ENCODE data around the gene C14orf132. TPM values are rescaled to one million over a fixed set of nuclear protein-coding genes. Genes with fewer than 3 reads are reported as not detected.

C14orf132 gene
- total RNA-seq, 4 donors from 2014 or later = 3.5 to 6.4 (median 5.0) TPM

GRCh38 chr14:96053248-96053599 lies 14.1 kb downstream of the C14orf132 start:
- Histone ChIP-seq H3K27me3 (no peaks in the 10 kb centered on the region), H3K4me1 (peaks cover 0 to 9% (median 5%) of the 10 kb centered on the region in 4 donors), H3K4me3 (no peak overlapping the region), H3K9me3 (no peaks in the 10 kb centered on the region), H3K27ac (peak overlapping the region; percentile 51 to 80 (median 74)), H3K36me3 (no peaks in the 10 kb centered on the region)
- DNase-seq = no peak
- intact Hi-C loops (cut with DNase I; ENCODE audit: low total_unique reads) = no loop called here
- in situ Hi-C loops (cut with MboI; ENCODE audit: low pct_ligation_motif_present in 1 of 4, low pct_unique_long_range_greater_than_20kb in 1 of 4, low sequenced_read_pairs in 3 of 4) = no loop called here
- WGBS, 2 donors (ENCODE audit: low coverage in 1 of 2) = 78% methylated on average over 5 of the region's 5 CpGs; no CpG with 5 or more reads in 1 of the 2 donors
- TF ChIP-seq POLR2A (IDR thresholded peaks at IDR 0.05) (no peak), EP300 (IDR thresholded peaks at IDR 0.05; ENCODE audit: low read depth) (no peak), POLR2AphosphoS5 (IDR thresholded peaks at IDR 0.05) (no peak)
- TF ChIP-seq, protein P1, sequence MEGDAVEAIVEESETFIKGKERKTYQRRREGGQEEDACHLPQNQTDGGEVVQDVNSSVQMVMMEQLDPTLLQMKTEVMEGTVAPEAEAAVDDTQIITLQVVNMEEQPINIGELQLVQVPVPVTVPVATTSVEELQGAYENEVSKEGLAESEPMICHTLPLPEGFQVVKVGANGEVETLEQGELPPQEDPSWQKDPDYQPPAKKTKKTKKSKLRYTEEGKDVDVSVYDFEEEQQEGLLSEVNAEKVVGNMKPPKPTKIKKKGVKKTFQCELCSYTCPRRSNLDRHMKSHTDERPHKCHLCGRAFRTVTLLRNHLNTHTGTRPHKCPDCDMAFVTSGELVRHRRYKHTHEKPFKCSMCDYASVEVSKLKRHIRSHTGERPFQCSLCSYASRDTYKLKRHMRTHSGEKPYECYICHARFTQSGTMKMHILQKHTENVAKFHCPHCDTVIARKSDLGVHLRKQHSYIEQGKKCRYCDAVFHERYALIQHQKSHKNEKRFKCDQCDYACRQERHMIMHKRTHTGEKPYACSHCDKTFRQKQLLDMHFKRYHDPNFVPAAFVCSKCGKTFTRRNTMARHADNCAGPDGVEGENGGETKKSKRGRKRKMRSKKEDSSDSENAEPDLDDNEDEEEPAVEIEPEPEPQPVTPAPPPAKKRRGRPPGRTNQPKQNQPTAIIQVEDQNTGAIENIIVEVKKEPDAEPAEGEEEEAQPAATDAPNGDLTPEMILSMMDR (IDR thresholded peaks at IDR 0.05) = no peak

DNA sequence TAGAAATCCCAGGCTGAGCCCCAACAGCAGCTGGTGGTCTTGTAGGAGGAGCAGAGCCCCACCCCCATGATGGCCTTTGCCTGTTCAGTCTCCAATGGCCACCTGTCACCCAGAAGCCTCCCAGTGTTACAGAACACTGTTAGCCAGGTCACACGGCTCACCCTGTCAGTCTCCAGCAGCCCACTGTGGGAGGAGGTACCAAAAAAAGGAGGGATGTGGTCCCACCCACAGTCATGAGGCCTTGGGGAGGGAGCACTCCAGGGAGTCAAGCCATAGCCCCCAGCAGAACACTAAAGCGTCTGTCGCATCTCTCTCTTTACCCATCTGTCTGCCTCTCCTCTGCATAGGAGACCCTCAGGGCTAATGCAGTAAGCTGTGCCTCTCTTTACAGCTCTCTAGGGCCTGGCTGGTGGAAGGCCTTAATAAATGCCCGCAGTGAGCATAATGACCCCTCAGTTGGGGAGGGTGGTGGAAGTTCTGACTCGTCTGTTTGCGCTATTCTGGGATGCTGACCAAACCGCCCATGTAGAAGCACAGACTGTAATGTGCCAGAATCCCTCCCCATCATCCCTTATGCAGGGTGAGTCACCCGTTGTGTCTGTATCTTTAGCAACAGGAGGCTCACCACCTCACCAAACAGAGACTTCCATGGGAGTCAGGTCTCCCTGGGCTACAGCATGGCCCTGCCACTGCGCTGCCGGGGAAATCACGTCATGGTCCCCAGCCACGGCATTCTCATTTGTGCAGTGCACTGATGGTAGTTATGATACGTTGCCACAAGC lies 14.6 kb downstream of the C14orf132 start:
- intact Hi-C loops (cut with DNase I; ENCODE audit: low total_unique reads) = no loop called here
- TF ChIP-seq POLR2A (IDR thresholded peaks at IDR 0.05) (no peak), POLR2AphosphoS5 (IDR thresholded peaks at IDR 0.05) (peak in 2 of 3 donors; percentile 61 to 72), EP300 (IDR thresholded peaks at IDR 0.05; ENCODE audit: low read depth) (peak; percentile 23)
- TF ChIP-seq, protein P1 (IDR thresholded peaks at IDR 0.05) = no peak
- 56% methylated on average over 13 of the region's 13 CpGs; no CpG with 5 or more reads in 1 of the 2 donors for WGBS, 2 donors (ENCODE audit: low coverage in 1 of 2)
- H3K27ac ChIP-seq = peak overlapping the region; percentile 51 to 80 (median 74)
- no peaks in the 10 kb centered on the region for H3K9me3 ChIP-seq
- DNase-seq = peak; percentile 41
- peaks cover 0 to 9% (median 5%) of the 10 kb centered on the region in 4 donors for H3K4me1 ChIP-seq
- no peak overlapping the region for H3K4me3 ChIP-seq
- H3K36me3 ChIP-seq = no peaks in the 10 kb centered on the region
- in situ Hi-C loops (cut with MboI; ENCODE audit: low pct_ligation_motif_present in 1 of 4, low pct_unique_long_range_greater_than_20kb in 1 of 4, low sequenced_read_pairs in 3 of 4) = no loop called here
- no peaks in the 10 kb centered on the region for H3K27me3 ChIP-seq

DNA sequence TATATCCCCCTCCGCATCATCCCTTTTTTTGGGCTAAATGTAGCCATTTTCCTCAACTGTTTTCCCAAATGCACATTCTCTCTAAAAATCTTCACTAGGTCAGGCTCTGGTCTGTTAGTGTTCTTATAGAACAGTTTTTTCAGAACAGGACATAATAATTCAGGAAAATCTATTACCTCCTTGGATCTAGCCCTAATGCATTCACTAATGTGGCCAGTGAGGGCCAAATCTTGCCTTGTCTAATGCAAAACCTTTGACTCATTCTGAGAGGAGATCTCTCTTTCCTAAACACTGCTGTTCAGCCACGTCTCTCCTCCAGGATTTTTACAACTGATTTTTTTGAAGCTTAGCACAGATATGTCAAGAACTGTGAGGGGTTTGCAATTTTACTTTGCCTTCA lies 15.5 kb downstream of the C14orf132 start:
- DNase-seq = no peak
- Histone ChIP-seq H3K36me3 (no peaks in the 10 kb centered on the region), H3K27me3 (no peaks in the 10 kb centered on the region), H3K4me1 (peaks cover 0 to 9% (median 5%) of the 10 kb centered on the region in 4 donors), H3K4me3 (no peak overlapping the region), H3K9me3 (no peaks in the 10 kb centered on the region), H3K27ac (peak overlapping the region; percentile 40 to 80 (median 74))
- TF ChIP-seq, protein P1 (IDR thresholded peaks at IDR 0.05) = no peak
- TF ChIP-seq POLR2A (IDR thresholded peaks at IDR 0.05) = no peak
- TF ChIP-seq EP300 (IDR thresholded peaks at IDR 0.05; ENCODE audit: low read depth) = no peak
- TF ChIP-seq POLR2AphosphoS5 (IDR thresholded peaks at IDR 0.05) = no peak
- intact Hi-C loops (cut with DNase I; ENCODE audit: low total_unique reads) (no loop called here), in situ Hi-C loops (cut with MboI; ENCODE audit: low pct_ligation_motif_present in 1 of 4, low pct_unique_long_range_greater_than_20kb in 1 of 4, low sequenced_read_pairs in 3 of 4) (no loop called here)
- 66 to 72% methylated on average over 2 of the region's 2 CpGs for WGBS, 2 donors (ENCODE audit: low coverage in 1 of 2)

DNA sequence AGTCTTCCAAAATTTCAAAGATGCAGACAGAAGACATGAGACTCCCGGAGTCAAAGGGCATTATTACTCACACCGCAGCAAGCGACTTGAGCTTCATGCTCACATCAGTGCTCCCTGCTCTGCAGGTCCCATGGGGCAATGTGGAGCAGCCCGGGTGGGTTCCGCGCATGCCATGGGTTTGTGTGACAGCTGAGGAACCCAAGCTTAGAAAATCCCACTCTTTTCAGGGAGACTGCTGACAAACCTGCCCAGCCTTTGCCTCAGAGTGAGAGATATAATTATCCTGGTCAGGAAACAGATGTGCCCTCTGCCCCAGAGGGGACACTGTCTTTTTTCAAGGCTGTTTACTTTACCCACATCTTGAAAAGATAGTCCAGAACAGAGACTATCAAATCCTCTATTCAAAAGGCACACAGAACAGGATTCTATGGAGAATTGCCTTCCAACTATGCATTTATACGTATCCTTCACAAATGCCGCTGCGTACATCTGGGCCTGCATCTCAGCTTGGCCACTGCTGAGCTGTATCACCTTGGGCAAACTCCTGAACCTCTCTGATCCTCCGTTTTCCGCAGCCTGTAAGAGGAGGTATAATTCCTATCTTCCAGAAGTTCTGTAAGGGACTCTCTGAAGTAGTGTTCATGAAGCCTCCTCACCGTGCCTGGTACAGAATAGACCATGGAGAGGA lies 16.0 kb downstream of the C14orf132 start:
- intact Hi-C loops (cut with DNase I; ENCODE audit: low total_unique reads) (no loop called here), in situ Hi-C loops (cut with MboI; ENCODE audit: low pct_ligation_motif_present in 1 of 4, low pct_unique_long_range_greater_than_20kb in 1 of 4, low sequenced_read_pairs in 3 of 4) (no loop called here)
- TF ChIP-seq, protein P1 (IDR thresholded peaks at IDR 0.05) = no peak
- TF ChIP-seq POLR2A (IDR thresholded peaks at IDR 0.05) (no peak), EP300 (IDR thresholded peaks at IDR 0.05; ENCODE audit: low read depth) (no peak), POLR2AphosphoS5 (IDR thresholded peaks at IDR 0.05) (no peak)
- peaks cover 0 to 9% (median 5%) of the 10 kb centered on the region in 4 donors for H3K4me1 ChIP-seq
- H3K4me3 ChIP-seq = no peak overlapping the region
- peak overlapping the region in 2 of 4 donors; percentile 73 to 75 for H3K27ac ChIP-seq
- no peaks in the 10 kb centered on the region for H3K9me3 ChIP-seq
- DNase-seq = no peak
- no peaks in the 10 kb centered on the region for H3K27me3 ChIP-seq
- no peaks in the 10 kb centered on the region for H3K36me3 ChIP-seq
- WGBS, 2 donors (ENCODE audit: low coverage in 1 of 2) = 82 to 83% methylated on average over 3 to 12 of the region's 12 CpGs

All from transverse colon (tissue), 4 donors.